ENCODE results near the gene SEZ6.

DNA sequence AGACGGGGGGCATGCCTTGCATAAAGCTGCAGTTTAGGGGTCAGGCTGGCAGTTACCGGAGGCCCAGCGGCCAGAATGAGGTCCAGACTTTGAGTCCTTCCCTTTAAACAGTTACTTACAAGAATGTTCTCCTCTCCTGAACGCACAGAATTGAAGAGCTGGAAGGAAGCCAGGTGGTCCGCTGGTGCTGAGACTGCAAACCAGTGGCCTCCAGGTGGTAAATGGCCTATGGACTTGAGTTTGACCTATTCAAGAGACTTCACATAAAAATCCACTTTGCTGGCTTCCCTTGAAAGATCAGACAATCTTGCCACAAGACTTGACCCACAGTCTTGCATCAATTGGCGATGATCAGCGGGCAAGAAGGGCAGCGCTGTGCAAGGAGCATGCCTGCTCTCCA is 14.7 kb upstream of the SEZ6 start:
- TF ChIP-seq TCF4 (CRISPR knock-in tag; IDR thresholded peaks at IDR 0.05; ENCODE audit: borderline replicate concordance): no peak
- no peak for TF ChIP-seq ZFP30 (CRISPR knock-in tag; IDR thresholded peaks at IDR 0.05)
- TF ChIP-seq, protein P1, sequence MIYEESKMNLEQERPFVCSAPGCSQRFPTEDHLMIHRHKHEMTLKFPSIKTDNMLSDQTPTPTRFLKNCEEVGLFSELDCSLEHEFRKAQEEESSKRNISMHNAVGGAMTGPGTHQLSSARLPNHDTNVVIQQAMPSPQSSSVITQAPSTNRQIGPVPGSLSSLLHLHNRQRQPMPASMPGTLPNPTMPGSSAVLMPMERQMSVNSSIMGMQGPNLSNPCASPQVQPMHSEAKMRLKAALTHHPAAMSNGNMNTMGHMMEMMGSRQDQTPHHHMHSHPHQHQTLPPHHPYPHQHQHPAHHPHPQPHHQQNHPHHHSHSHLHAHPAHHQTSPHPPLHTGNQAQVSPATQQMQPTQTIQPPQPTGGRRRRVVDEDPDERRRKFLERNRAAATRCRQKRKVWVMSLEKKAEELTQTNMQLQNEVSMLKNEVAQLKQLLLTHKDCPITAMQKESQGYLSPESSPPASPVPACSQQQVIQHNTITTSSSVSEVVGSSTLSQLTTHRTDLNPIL (CRISPR knock-in tag; IDR thresholded peaks at IDR 0.05; ENCODE audit: low read depth): no peak
- TF ChIP-seq, protein P2, sequence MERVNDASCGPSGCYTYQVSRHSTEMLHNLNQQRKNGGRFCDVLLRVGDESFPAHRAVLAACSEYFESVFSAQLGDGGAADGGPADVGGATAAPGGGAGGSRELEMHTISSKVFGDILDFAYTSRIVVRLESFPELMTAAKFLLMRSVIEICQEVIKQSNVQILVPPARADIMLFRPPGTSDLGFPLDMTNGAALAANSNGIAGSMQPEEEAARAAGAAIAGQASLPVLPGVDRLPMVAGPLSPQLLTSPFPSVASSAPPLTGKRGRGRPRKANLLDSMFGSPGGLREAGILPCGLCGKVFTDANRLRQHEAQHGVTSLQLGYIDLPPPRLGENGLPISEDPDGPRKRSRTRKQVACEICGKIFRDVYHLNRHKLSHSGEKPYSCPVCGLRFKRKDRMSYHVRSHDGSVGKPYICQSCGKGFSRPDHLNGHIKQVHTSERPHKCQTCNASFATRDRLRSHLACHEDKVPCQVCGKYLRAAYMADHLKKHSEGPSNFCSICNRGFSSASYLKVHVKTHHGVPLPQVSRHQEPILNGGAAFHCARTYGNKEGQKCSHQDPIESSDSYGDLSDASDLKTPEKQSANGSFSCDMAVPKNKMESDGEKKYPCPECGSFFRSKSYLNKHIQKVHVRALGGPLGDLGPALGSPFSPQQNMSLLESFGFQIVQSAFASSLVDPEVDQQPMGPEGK (CRISPR knock-in tag; IDR thresholded peaks at IDR 0.05; ENCODE audit: borderline replicate concordance): no peak
- TF ChIP-seq ISL1 (CRISPR knock-in tag; IDR thresholded peaks at IDR 0.05): no peak
- no peak for TF ChIP-seq ZNF565 (CRISPR knock-in tag; conservative IDR thresholded peaks at IDR 0.05; ENCODE audit: low read depth)
- TF ChIP-seq ZC3H10 (CRISPR knock-in tag; IDR thresholded peaks at IDR 0.05): no peak
- TF ChIP-seq BACH2 (CRISPR knock-in tag; IDR thresholded peaks at IDR 0.05; ENCODE audit: borderline replicate concordance): no peak

Measured in SK-N-SH treated with all-trans-retinoic acid at 6 μM for 48 hours (cell line).